ENCODE measurements around the gene ACTN3. TPM values are rescaled to one million over a fixed set of nuclear protein-coding genes. Genes with fewer than 3 reads are reported as not detected.
"Not testable (repeated sequence)": the region's sequence is repeated elsewhere in the genome, so short reads cannot be mapped to it uniquely, and the experiment has no call there.

The ACTN3 gene
- total RNA-seq, 2 donors from 2014 or later: not detected

DNA sequence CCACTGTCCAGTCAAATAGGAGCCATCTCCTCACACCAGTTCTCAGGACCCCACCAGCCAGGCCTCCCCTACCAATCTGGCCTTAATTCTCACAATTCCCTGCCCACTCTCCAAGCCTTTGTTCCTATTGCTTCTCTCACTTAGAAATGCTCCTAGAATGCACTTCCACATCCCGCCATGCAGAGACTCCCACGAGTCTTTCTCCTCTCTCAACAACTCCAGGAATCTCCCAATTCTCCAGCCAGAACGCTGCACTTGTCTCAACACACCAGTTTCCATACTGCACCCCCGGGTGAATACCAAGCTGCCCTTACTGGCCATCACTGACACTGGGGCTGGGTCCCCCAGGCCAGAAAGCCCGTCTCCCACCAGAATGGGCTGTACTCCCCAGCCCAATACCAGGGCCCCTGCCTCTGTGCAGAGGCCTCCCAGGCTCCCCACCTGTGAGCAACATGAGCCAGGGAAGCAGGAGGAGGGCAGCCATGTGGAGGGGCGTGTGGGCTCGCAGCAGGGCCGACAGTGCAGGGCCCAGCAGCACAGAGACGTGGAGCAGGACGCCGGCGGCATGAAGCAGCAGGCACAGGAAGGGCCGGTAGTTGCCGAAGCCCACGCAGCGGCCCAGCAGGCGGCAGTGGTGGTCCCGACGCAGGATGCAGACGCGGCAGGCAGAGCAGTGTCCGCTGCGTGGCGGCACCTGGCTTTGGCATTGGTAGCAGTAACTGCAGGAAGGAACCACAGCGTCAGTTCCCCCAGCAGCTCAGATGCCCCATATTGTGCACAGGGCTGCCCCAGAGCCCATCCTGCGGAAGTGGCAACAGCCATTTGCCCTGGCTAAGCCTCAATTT lies 3.2 kb upstream of the ACTN3 start:
- TF ChIP-seq, protein P1, sequence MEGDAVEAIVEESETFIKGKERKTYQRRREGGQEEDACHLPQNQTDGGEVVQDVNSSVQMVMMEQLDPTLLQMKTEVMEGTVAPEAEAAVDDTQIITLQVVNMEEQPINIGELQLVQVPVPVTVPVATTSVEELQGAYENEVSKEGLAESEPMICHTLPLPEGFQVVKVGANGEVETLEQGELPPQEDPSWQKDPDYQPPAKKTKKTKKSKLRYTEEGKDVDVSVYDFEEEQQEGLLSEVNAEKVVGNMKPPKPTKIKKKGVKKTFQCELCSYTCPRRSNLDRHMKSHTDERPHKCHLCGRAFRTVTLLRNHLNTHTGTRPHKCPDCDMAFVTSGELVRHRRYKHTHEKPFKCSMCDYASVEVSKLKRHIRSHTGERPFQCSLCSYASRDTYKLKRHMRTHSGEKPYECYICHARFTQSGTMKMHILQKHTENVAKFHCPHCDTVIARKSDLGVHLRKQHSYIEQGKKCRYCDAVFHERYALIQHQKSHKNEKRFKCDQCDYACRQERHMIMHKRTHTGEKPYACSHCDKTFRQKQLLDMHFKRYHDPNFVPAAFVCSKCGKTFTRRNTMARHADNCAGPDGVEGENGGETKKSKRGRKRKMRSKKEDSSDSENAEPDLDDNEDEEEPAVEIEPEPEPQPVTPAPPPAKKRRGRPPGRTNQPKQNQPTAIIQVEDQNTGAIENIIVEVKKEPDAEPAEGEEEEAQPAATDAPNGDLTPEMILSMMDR (IDR thresholded peaks at IDR 0.05): peak in 1 of 7 experiments; percentile 6
- no peak for TF ChIP-seq POLR2A (IDR thresholded peaks at IDR 0.05)
- H3K4me3 ChIP-seq: no peak overlapping the region
- DNase-seq (peak in 3 of 4 donors; percentile 24 to 36 (median 28)), ATAC-seq (no peak)
- WGBS, 2 donors: 48 to 88% methylated on average over 7 to 26 of the region's 26 CpGs
- intact Hi-C loops (cut with DNase I): no loop called here
- H3K4me1 ChIP-seq: peaks cover 21% of the 10 kb centered on the region
- H3K9me3 ChIP-seq: no peaks in the 10 kb centered on the region
- no peak overlapping the region for H3K27ac ChIP-seq
- H3K27me3 ChIP-seq: no peaks in the 10 kb centered on the region
- peaks cover 0 to 8% of the 10 kb centered on the region in 2 donors for H3K36me3 ChIP-seq (replicated peaks in 1 of 2; ENCODE audit: insufficient read depth in 1 of 2, low read depth in 2 of 2)

DNA sequence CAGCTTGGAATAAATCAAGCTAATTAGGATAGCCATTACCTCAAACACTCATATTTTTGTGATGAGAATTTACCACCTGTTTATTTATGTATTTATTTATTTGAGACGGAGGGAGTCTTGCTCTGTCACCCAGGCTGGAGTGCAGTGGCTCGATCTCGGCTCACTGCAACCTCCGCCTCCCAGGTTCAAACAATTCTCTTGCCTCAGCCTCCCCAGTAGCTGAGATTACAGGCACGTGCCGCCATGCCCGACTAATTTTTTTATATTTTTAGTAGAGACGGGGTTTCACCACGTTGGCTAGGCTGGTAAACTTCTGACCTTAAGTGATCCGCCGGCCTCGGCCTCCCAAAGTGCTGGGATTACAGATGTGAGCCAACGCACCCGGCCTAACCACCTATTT lies 1.8 kb upstream of the ACTN3 start:
- intact Hi-C loops (cut with DNase I); H3K36me3 ChIP-seq (replicated peaks in 1 of 2; ENCODE audit: insufficient read depth in 1 of 2, low read depth in 2 of 2); H3K9me3 ChIP-seq; ATAC-seq; H3K27me3 ChIP-seq; DNase-seq; H3K27ac ChIP-seq: not testable (repeated sequence)
- 44 to 51% methylated on average over 14 of the region's 14 CpGs for WGBS, 2 donors
- Histone ChIP-seq H3K4me1 (peaks cover 21% of the 10 kb centered on the region), H3K4me3 (peak overlapping the region in 1 of 2 donors; percentile 35)

DNA sequence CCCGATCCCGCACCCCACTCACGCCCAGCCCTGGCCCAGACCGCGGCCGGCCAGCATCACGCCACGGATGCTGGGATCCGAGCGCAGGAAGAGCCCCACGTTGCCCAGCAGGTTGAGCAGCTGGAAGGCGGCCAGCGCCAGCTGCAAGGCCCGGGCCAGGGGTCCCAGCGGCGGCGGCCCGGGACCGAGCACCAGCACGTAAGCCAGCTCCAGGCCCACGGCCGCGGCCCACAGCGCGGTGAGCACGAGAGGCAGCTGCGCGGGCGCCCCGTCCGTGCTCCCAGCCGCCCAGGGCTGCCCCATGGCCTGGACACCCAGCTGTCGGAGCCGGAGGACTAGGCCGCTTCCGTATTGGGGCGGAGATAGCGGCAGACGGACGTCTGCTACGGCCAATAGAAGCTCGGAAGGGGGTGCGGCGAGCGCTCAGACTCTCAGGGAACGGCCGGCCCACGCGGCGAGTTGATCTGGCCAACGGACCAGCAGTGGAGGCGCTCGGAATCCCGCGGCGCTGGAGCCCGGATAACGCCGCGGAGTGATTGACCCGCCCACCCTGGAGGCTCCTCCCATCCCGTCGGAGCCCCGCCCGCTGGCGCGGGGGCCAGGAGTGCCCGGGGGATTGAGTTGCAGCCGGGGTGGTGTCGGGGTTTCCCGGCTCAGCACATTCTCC lies 869 bp upstream of the ACTN3 start, which contains the start of gene ZDHHC24:
TSS of gene ZDHHC24 (minus strand) at position 348 of the 667 bp plus-strand sequence. CDS start at position 303, 45 bp downstream.
- intact Hi-C loops (cut with DNase I): no loop called here
- peak within 1 kb of the TSS in 2 of 4 donors; percentile 80 to 81 for H3K27ac ChIP-seq
- peak within 1 kb of the TSS; percentile 35 to 79 for H3K4me3 ChIP-seq
- 0% methylated on average over 17 to 69 of the region's 71 CpGs for WGBS, 2 donors
- H3K9me3 ChIP-seq: no peaks in the 10 kb centered on the region
- TF ChIP-seq POLR2A (IDR thresholded peaks at IDR 0.05): peak; percentile 69 to 82 (median 76)
- TF ChIP-seq, protein P1 (IDR thresholded peaks at IDR 0.05): peak in 1 of 7 experiments; percentile 2
- peaks cover 21% of the 10 kb centered on the region for H3K4me1 ChIP-seq
- no peaks in the 10 kb centered on the region for H3K27me3 ChIP-seq
- peaks cover 0 to 4% of the 10 kb centered on the region in 2 donors for H3K36me3 ChIP-seq (replicated peaks in 1 of 2; ENCODE audit: insufficient read depth in 1 of 2, low read depth in 2 of 2)
- ATAC-seq (peak; percentile 97), DNase-seq (peak; percentile 97 to 98 (median 98))

DNA sequence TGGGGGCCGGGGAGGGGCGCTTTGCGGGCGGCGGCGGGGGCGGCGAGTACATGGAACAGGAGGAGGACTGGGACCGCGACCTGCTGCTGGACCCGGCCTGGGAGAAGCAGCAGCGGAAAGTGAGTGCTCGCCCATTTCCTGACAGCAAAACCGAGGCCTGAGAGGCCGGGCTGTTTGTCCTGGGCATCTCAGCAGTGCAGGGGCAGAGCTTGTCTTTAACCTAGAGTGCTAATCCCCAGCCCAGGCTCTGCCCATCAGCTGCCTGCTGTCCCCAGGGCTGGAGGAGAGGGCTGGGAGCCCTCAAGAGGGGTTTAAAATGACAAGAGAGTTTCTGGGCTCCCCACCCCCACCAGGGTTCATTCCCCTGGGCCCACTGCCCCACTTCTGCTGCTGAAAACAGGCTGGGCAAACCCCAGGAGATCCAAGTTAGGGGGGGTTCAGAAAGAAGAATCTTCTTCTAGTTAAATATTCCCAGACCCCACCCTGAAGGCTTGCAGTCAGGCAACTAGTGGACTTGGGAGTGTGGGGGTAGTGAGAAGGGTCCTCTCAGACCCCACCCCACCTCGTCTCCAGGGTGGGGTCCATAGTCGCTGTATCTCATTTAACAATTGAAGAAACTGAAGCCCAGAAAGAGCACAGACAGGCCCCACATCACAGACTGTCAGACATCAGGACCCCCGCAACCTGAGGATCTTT lies 411 bp downstream of the ACTN3 start:
- TF ChIP-seq, protein P1 (IDR thresholded peaks at IDR 0.05): no peak
- no peak for TF ChIP-seq POLR2A (IDR thresholded peaks at IDR 0.05)
- DNase-seq (no peak), ATAC-seq (no peak)
- Histone ChIP-seq H3K36me3 (replicated peaks in 1 of 2; ENCODE audit: insufficient read depth in 1 of 2, low read depth in 2 of 2) (no peaks in the 10 kb centered on the region), H3K4me1 (peaks cover 21% of the 10 kb centered on the region), H3K4me3 (no peak overlapping the region), H3K27ac (no peak overlapping the region), H3K9me3 (no peaks in the 10 kb centered on the region), H3K27me3 (no peaks in the 10 kb centered on the region)
- 37 to 59% methylated on average over 3 to 15 of the region's 18 CpGs for WGBS, 2 donors
- intact Hi-C loops (cut with DNase I): no loop called here

DNA sequence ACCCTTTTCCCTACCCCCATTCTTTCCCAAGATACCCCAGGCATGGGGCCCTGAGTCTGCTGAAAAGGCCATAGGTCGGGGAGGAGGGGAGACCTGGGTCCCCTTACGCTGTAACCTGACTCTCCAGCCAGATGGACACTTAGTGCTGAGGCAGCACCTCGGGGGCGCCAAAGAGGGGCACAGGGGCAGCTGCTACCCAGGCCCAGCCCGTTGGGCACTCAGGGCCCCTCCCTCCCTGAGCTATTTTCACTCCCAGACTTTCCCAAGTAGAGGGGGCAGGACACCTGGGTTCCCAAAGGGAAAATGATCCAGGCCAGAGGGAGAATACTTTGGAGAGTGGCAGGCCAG lies 933 bp downstream of the ACTN3 start:
- ATAC-seq: no peak
- H3K36me3 ChIP-seq (replicated peaks in 1 of 2; ENCODE audit: insufficient read depth in 1 of 2, low read depth in 2 of 2): no peaks in the 10 kb centered on the region
- 41 to 65% methylated on average over 3 to 5 of the region's 5 CpGs for WGBS, 2 donors
- TF ChIP-seq POLR2A (IDR thresholded peaks at IDR 0.05): no peak
- TF ChIP-seq, protein P1 (IDR thresholded peaks at IDR 0.05): no peak
- no peaks in the 10 kb centered on the region for H3K27me3 ChIP-seq
- intact Hi-C loops (cut with DNase I): no loop called here
- no peaks in the 10 kb centered on the region for H3K9me3 ChIP-seq
- H3K4me3 ChIP-seq: no peak overlapping the region
- no peak overlapping the region for H3K27ac ChIP-seq
- no peak for DNase-seq
- peaks cover 21% of the 10 kb centered on the region for H3K4me1 ChIP-seq

Measured in body of pancreas (tissue), 4 donors.